Transverse colon (tissue), 4 donors: ENCODE results near the gene CBX2.

Experiments used
- CTCF ChIP-seq, 5 experiments: fragments of 200-600 bp in 3 of 5; fragments of 450-650 bp in 2 of 5; sonication (generic) in 3 of 5; IDR thresholded peaks; 1 replicate in 2 of 5; 2 replicates in 3 of 5; pipeline ENCODE4 v1.5.1; 2016 to 2017; ENCODE audit warnings: antibody characterized with exemption in 5 of 5, inconsistent platforms in 3 of 5, mild to moderate bottlenecking in 2 of 5, moderate library complexity in 1 of 5
- POLR2AphosphoS5 ChIP-seq, 3 donors: sonication (generic); formaldehyde crosslinking; IDR thresholded peaks; one replicate each; pipeline ENCODE4 v1.6.1; 2016; ENCODE audit warnings: antibody characterized with exemption in 3 of 3

GRCh38 chr17:79809530-79810129 is 31.7 kb downstream of the CBX2 start:
- TF ChIP-seq POLR2AphosphoS5 (IDR thresholded peaks at IDR 0.05) (no peak), CTCF (IDR thresholded peaks at IDR 0.05) (no peak)
